Activated T-cell treated with anti-CD3 and anti-CD28 coated beads, Interleukin-2, amount 50 U/mL, for 4 hours (primary cell): ENCODE results near the gene KATNB1. TPM values are rescaled to one million over a fixed set of nuclear protein-coding genes. Genes with fewer than 3 reads are reported as not detected.

ENCODE experiments used
- ATAC-seq, 2 donors: fragments of 200-7000 bp; cut with Tn5 transposase; one replicate each; pipeline ENCODE4 v1.10.0; 2021
- DNase-seq: peaks from one replicate; pipeline ENCODE4 v3.0.0-alpha.2; 2020
- H3K27me3 Mint-ChIP-seq: one replicate; pipeline ENCODE4 v1.8.0; 2021; ENCODE audit warnings: low read depth, mixed read lengths
- H3K36me3 Mint-ChIP-seq: one replicate; pipeline ENCODE4 v1.8.0; 2022; ENCODE audit warnings: mixed read lengths; ENCODE audit not compliant: insufficient read depth
- H3K4me1 Mint-ChIP-seq: one replicate; pipeline ENCODE4 v1.8.0; 2021; ENCODE audit warnings: low read depth, mixed read lengths
- H3K4me3 Mint-ChIP-seq: one replicate; pipeline ENCODE4 v1.8.0; 2021; ENCODE audit warnings: mild to moderate bottlenecking, moderate library complexity, mixed read lengths
- H3K9me3 Mint-ChIP-seq: one replicate; pipeline ENCODE4 v1.8.0; 2021; ENCODE audit warnings: mixed read lengths
- total RNA-seq, 3 donors: library from RNA; stranded (reverse); gene quantifications; one replicate each; pipeline ENCODE4 v1.2.1, GENCODE V29; 2021

KATNB1 gene, protein sequence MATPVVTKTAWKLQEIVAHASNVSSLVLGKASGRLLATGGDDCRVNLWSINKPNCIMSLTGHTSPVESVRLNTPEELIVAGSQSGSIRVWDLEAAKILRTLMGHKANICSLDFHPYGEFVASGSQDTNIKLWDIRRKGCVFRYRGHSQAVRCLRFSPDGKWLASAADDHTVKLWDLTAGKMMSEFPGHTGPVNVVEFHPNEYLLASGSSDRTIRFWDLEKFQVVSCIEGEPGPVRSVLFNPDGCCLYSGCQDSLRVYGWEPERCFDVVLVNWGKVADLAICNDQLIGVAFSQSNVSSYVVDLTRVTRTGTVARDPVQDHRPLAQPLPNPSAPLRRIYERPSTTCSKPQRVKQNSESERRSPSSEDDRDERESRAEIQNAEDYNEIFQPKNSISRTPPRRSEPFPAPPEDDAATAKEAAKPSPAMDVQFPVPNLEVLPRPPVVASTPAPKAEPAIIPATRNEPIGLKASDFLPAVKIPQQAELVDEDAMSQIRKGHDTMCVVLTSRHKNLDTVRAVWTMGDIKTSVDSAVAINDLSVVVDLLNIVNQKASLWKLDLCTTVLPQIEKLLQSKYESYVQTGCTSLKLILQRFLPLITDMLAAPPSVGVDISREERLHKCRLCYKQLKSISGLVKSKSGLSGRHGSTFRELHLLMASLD
- total RNA-seq: 10 to 100 TPM; 47.9 to 56.1 (median 55.5) TPM

DNA sequence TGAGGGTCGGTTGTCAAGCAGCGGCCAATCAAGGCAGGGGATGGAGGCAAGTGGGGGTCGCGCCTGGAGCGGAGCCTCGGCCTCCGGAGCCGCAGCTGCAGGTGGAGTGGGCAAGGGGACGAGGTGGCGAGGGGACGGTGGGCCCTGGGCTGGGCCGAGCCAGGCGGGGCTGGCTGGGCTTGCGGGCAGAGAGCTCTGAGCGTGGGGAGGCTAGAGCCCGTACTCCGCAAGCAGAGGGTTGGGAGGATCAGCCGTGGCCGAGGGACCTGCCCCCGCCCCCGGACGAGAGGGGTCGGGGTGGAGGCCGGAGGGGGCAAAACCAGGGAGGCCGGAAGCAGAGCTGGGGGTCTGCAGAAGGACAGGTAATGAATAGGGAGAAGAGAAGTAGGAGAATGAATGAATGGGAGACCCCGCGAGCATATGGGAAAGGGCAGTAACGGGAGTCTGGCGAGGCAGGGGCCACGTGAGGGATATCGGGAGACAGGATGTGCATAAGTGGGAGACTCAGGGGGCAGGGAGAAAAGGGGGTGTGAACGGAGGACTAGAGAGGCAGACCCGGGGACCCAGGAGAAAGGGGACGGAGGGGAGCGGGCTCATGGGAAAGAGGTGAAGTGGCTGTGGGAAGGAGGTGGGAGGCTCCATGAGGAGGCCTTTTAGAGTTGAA, at the start of gene KATNB1:
Gene KATNB1, plus strand, starts transcription at position 16 of the 664 bp plus-strand sequence. CDS start 1,474 bp downstream, outside the sequence.
- H3K36me3 Mint-ChIP-seq: peaks cover 8% of the 10 kb centered on the region
- H3K4me1 Mint-ChIP-seq: peaks cover 23% of the 10 kb centered on the region
- peak within 1 kb of the TSS; percentile 94 for H3K4me3 Mint-ChIP-seq
- peaks cover 11% of the 10 kb centered on the region for H3K9me3 Mint-ChIP-seq
- ATAC-seq (no peak), DNase-seq (no peak)
- no peaks in the 10 kb centered on the region for H3K27me3 Mint-ChIP-seq

DNA sequence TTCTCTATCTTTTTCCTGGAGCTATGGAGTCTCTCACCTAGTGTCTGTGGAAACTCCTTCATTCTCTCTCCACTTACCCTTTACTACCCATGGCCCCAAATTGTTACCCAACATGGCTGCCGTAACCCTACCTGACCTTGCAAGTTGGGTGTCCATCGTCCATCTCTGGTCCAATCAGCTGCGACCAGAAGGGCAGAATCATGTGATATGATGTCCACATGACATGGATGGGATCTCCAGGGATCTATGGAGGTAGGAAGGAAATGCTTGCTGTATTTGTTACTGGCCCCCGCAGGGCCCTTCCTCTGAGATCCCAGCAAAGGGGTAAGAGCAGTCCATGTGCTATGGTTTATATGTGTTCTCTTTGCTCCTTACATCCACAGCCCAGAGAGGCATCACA, 49.0 kb upstream of the KATNB1 start:
- no peaks in the 10 kb centered on the region for H3K36me3 Mint-ChIP-seq
- H3K9me3 Mint-ChIP-seq: no peaks in the 10 kb centered on the region
- DNase-seq (no peak), ATAC-seq (no peak)
- H3K27me3 Mint-ChIP-seq: no peaks in the 10 kb centered on the region
- no peak overlapping the region for H3K4me3 Mint-ChIP-seq
- peaks cover 18% of the 10 kb centered on the region for H3K4me1 Mint-ChIP-seq

DNA sequence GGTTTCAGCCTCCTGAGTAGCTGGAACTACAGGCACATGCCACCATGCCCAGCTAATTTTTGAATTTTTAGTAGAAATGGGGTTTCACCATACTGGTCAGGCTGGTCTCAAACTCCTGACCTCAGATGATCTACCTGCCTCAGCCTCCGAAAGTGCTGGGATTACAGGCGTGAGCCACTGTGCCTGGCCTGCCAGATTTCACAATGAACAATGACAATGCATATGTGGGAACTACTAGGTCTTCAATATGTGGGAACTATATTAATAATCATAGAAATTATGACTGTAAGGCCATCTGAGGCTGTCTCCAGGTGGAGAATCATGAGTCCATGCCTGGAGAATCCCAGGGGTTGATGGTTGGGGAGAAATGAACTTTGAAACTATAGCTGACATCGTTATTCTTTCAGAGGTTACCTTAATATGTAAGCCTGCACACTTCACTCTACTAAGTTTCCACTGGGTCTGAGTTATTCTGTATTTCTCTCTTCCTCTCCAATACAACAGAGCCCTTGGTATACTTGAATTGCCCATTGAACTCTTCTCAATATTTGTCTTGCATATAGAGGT, 48.1 kb upstream of the KATNB1 start:
- ATAC-seq (no peak), DNase-seq (no peak)
- H3K36me3 Mint-ChIP-seq: no peaks in the 10 kb centered on the region
- H3K9me3 Mint-ChIP-seq: no peaks in the 10 kb centered on the region
- no peak overlapping the region for H3K4me3 Mint-ChIP-seq
- no peaks in the 10 kb centered on the region for H3K27me3 Mint-ChIP-seq
- peaks cover 18% of the 10 kb centered on the region for H3K4me1 Mint-ChIP-seq

DNA sequence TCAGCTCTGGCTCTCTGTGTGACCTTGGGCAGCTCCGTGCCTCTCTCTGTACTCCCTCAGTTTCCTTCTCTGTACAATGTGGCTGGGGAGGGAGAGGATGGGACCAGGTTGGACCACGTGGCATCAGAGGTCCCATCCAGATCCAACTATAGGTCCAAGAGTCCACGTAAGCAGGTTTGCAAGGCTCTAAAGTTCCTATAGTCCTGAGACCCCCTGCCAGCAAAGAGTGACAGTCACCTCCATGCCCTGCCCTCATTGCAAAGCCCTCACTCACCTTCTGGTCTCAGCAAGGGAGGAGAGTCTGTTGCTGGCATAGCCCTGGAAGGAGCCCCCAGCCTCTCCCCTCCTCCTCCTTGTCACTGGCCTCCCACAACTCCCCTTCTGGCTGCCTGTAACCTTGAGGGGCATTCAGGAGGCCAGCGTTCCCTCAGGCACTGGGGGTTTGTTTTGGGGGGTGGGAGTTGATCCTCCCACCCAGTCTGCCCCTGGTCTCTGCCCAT, 47.0 kb upstream of the KATNB1 start:
- Mint-ChIP-seq H3K36me3 (no peaks in the 10 kb centered on the region), H3K4me3 (no peak overlapping the region), H3K4me1 (peaks cover 18% of the 10 kb centered on the region), H3K9me3 (no peaks in the 10 kb centered on the region), H3K27me3 (no peaks in the 10 kb centered on the region)
- no peak for DNase-seq
- no peak for ATAC-seq

DNA sequence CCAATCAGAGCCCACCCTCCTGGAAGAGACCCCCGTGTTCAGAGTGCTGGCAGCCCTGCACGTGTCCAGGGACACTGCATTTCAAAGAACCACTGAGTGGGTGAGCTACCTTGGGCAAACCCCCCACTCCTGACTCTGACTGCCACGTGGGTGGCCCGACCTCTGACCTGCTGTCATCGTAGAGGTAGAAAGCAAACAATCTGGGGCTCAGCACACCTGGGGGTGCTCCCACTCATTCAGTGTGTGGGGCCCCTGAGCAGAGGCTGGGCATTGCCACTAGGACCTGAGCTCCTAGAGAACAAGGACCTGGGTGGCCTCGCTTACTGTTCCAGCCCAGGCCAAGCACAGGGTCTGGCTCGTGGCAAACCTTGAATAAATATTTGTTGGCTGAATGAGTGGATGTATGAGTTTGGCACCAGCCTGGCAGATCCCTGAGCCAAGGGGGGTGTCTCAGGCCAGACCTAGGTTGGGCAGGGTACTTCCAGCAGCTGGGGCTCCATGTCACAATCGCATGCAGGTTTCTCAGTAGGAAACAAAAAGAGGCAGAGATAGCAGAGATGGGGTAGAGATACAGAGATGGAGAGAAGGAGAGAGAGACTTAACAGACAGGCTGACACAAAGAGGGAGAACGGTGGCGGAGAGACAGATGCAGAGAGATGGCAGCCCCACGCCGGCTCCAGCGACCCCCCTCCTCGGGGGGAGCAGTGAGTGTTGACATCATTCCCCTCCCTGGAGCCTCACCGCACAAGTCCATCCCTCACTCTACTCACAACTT, 46.4 kb upstream of the KATNB1 start:
- DNase-seq (no peak), ATAC-seq (no peak)
- Mint-ChIP-seq H3K9me3 (no peaks in the 10 kb centered on the region), H3K36me3 (no peaks in the 10 kb centered on the region), H3K4me3 (no peak overlapping the region), H3K27me3 (no peaks in the 10 kb centered on the region), H3K4me1 (peaks cover 18% of the 10 kb centered on the region)

DNA sequence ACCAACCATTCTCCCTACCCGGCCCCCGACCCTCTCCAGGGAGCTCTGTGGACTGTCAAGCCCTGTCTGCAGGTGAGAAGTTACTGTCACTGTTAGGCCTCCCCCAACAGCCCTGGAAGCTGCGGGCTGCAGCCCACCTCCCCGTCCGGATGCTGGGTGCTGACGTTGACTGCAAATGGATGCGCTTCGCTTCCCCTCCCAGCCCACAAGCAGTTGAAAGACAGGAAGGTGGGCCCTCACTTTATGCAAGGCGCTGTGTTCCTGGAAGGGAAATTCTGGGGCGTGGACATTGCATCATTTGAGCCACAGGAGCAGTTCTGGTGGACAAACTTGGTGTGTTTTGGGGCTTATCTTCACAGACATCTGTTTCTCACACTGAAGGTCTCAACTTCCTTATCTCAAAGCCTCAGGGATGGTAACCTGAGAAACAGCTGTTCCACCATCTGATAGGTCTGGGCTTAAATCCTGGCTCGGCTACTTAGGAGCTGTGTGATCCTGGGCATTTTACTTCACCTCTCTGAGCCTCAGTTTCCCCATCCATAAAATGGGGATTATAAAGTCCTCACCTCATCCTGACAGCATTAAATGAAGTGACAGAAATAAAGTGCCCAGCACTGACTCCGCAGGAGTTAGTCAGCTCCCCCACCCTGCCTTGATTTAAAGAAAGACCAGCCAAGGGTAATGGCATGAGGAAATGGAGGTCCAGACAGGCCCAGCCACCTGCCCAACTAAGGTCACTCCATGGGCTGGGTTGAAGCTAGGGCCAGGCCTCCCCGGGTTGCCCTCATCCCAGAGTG, 45.6 kb upstream of the KATNB1 start:
- peak; percentile 66 to 75 for ATAC-seq
- Mint-ChIP-seq H3K27me3 (no peaks in the 10 kb centered on the region), H3K9me3 (no peaks in the 10 kb centered on the region), H3K4me3 (peak overlapping the region; percentile 8), H3K36me3 (no peaks in the 10 kb centered on the region), H3K4me1 (peaks cover 22% of the 10 kb centered on the region)
- DNase-seq: no peak

DNA sequence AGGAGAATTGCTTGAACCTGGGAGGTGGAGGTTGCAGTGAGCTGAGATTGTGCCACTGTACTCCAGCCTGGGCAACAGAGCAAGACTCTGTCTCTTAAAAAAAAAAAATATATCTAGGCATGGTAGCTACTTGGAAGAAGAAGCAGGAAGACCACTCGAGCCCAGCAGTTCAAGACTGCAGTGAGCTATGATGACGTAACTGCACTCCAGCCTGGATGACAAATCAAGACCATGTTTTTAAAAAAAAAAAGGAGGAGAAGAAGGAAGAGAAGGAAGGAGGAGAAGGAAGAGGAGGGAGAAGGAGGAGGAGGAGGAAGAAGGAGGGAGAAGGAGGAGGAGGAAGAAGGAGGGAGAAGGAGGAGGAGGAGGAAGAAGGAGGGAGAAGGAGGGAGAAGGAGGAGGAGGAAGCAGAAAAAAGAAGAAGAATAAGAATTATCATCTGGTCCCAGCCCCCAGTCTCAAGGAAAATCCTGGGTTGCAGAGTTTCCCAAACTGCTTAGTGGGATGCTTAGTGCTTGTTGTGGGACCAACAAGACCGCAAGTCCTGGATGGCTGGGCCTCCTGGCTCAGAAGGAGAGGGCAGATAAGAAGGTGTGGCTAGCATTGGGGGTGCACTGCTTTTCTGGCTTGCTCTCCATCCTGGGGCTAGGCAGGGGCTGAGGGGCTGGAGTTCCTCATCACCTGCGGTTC, 44.6 kb upstream of the KATNB1 start:
- Mint-ChIP-seq H3K9me3 (no peaks in the 10 kb centered on the region), H3K36me3 (no peaks in the 10 kb centered on the region), H3K4me3 (no peak overlapping the region), H3K4me1 (peaks cover 22% of the 10 kb centered on the region), H3K27me3 (no peaks in the 10 kb centered on the region)
- ATAC-seq: no peak
- DNase-seq: no peak

DNA sequence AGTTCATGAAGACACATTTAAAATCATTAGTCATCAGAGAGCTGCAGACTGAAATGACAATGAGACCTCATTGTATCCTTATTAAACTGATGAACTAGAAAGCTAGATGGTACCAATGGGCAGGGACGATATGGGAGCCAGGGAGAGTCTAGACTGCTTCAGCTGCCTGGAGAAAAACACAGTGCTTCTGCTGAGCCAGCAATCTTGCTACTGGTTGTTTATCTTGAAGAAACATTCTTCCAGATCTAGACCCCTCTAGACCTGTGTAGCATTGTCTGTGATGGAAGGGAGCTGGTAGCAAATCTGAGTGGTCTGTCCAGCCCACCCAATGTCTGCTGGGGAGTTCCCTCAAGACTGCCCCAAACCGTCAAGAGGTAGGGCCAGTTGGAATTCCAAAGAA, 42.9 kb upstream of the KATNB1 start:
- Mint-ChIP-seq H3K9me3 (no peaks in the 10 kb centered on the region), H3K4me1 (peaks cover 22% of the 10 kb centered on the region), H3K36me3 (no peaks in the 10 kb centered on the region), H3K27me3 (no peaks in the 10 kb centered on the region), H3K4me3 (no peak overlapping the region)
- no peak for DNase-seq
- ATAC-seq: no peak

DNA sequence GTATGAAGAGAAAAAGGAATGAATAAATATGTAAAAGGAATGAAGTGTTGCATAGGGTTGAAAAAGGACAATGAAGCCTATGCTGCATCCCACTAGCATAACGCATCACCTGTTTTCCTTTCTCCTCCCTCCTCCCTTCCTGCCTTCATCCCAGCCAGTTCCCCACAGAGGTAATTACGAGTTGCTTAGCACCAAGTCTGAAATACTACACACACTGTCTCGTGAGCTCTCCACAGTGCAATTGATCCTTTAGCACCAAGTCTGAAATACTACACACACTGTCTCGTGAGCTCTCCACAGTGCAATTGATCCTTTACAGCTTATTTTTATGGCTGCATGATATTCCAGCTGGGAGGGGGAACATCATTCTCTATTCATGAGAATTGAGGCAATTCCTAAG, 42.0 kb upstream of the KATNB1 start:
- no peak for ATAC-seq
- Mint-ChIP-seq H3K9me3 (no peaks in the 10 kb centered on the region), H3K4me1 (peaks cover 22% of the 10 kb centered on the region), H3K27me3 (no peaks in the 10 kb centered on the region), H3K36me3 (no peaks in the 10 kb centered on the region), H3K4me3 (no peak overlapping the region)
- DNase-seq: no peak

DNA sequence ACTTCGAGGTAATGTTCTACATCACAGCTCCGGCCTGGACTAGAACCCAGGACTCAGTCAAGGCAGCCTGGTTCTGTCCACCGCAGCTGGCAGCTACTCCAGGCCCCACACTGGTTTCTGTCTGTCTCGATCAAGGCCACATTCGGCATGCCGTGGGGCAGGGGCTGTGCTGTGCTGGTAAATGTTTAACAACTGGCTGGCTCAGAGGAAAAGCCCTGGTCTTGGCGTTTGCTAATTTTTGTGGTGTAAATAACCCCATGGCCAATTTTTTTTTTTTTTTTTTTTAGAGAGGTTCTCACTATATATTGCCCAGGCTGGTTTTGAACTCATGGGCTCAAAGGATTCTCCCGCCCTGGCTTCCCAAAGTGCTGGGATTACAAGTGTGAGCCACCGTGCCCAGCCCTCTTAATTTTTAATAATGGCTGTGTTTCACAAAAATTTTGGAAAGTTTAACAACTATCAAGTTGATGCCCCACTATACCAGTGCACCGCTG, 41.3 kb upstream of the KATNB1 start:
- no peak for DNase-seq
- H3K9me3 Mint-ChIP-seq: no peaks in the 10 kb centered on the region
- ATAC-seq: no peak
- no peaks in the 10 kb centered on the region for H3K27me3 Mint-ChIP-seq
- no peaks in the 10 kb centered on the region for H3K36me3 Mint-ChIP-seq
- peaks cover 19% of the 10 kb centered on the region for H3K4me1 Mint-ChIP-seq
- H3K4me3 Mint-ChIP-seq: no peak overlapping the region

DNA sequence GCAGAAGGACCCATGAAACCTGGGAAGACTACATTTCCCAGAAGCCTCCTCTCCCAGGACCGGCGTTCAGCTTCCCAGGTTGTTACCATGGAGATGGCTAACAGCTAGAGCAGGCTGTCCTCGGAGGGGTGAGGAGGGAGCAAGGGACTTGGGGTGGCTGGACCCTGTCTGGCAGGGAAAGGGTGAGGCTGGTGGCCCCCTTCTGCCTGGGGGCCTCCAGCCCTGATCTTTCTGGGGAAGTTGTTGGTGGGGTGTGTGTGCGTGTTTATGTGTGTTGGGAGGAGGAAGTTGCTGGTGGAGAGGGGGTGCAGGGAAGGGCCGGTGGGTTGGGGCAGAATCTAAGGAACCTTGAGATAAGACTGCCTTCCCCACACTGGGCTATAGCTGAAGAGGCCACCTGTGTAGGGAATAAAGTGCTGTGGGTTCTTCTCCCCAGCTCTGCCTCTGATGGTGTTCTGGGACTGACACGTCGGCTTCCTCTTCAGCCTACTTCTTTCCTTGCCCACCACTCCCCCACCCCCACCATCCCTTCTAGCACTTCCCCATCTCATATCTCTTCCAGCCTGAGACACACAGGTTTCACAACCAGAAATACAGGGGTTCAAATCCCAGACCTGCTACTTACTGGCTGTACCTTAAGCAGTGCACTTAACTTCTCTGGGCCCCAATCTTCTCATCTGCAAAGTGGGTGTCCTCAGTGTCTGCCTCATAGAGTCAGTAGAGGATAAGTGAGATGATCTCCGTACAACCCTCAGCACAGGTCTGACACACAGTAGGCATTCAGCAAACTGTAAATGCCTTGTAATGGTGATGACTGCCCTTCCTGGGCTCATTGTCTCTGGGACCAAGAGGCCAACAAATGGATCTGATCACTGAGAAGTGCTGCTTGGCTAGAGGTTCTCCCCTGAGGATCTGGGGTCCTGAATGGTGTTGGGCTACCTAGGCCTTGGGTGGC, 40.6 kb upstream of the KATNB1 start, which contains the start of gene DRC7:
Gene DRC7, plus strand, starts transcription at position 82 of the 955 bp plus-strand sequence. CDS start 3,144 bp downstream, outside the sequence.
- no peaks in the 10 kb centered on the region for H3K27me3 Mint-ChIP-seq
- no peaks in the 10 kb centered on the region for H3K9me3 Mint-ChIP-seq
- peaks cover 11% of the 10 kb centered on the region for H3K4me1 Mint-ChIP-seq
- no peak for DNase-seq
- no peaks in the 10 kb centered on the region for H3K36me3 Mint-ChIP-seq
- peak in 1 of 2 donors; percentile 50 for ATAC-seq
- H3K4me3 Mint-ChIP-seq: peak within 1 kb of the TSS; percentile 53

DNA sequence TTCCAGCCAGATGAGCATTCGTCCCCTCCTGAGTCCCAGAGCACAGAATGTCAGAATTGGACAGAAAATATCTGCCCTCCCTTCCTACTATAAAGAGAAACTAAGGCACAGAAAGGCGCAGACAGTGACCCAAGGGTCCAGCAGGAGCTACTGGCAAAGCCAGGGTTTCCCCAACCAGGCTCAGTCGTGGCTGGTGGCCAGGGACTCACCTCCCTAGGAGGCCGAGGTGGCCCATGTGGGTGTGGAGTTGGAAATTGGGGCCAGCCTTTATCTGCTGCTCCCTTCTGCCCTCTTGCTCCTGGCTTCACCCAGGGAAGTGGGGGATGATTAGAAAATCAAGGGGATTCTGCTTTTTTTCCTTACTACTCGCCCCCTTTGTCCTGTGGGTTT, 39.9 kb upstream of the KATNB1 start:
- Mint-ChIP-seq H3K9me3 (no peaks in the 10 kb centered on the region), H3K4me3 (no peak overlapping the region), H3K27me3 (no peaks in the 10 kb centered on the region), H3K36me3 (no peaks in the 10 kb centered on the region), H3K4me1 (peaks cover 5% of the 10 kb centered on the region)
- ATAC-seq (no peak), DNase-seq (no peak)
